ENCODE measurements around the gene ELOVL1.
"Not testable (repeated sequence)": the region's sequence is repeated elsewhere in the genome, so short reads cannot be mapped to it uniquely, and the experiment has no call there.

DNA sequence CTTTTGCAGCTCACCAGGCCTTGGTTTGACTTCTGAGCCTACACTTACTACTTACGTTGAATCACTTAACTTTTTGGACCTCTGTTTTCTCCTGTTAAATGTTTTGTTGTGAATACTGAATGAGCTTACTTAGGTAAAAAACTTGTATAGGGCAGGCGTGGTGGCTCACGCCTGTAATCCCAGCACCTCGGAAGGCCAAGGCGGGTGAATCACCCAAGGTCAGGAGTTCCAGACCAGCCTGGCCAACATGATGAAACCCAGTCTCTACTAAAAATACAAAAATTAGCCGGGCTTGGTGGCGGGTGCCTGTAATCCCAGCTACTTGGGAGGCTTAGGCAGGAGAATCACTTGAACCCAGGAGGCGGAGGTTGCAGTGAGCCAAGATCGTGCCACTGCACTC lies 32.6 kb upstream of the ELOVL1 start:
- TF ChIP-seq TAF1 (IDR thresholded peaks at IDR 0.05; ENCODE audit: borderline replicate concordance, low read depth, low read length); POLR2A (IDR thresholded peaks at IDR 0.05; ENCODE audit: low read depth, low read length); POLR2AphosphoS5 (IDR thresholded peaks at IDR 0.05; ENCODE audit: low read depth, low read length): not testable (repeated sequence)
